Tibial nerve (tissue), 4 donors: ENCODE measurements around the gene KREMEN2. TPM values are rescaled to one million over a fixed set of nuclear protein-coding genes. Genes with fewer than 3 reads are reported as not detected.

Source experiments
- DNase-seq, 2 donors: peaks; one replicate each; pipeline ENCODE4 v3.0.0-alpha.2; 2019; ENCODE audit warnings: low spot score in 2 of 2
- H3K27ac ChIP-seq, 4 donors: fragments of 200-600 bp; sonication (generic) in 3 of 4; one replicate each; pipeline ENCODE4 v1.5.1; 2017 to 2019; ENCODE audit warnings: mild to moderate bottlenecking in 1 of 4
- H3K27me3 ChIP-seq, 2 donors: fragments of 200-600 bp; sonication (generic) in 1 of 2; one replicate each; pipeline versions ENCODE4 v1.5.1 to v1.6.0; 2017 to 2019
- H3K36me3 ChIP-seq, 3 donors: fragments of 200-600 bp; sonication (generic); one replicate each; pipeline ENCODE4 v1.5.1; 2018 to 2019
- H3K4me1 ChIP-seq, 4 donors: fragments of 200-600 bp; sonication (generic) in 3 of 4; one replicate each; pipeline ENCODE4 v1.5.1; 2017 to 2019
- H3K4me3 ChIP-seq, 4 donors: fragments of 200-600 bp; sonication (generic) in 3 of 4; one replicate each; pipeline ENCODE4 v1.5.1; 2017 to 2019; ENCODE audit warnings: mild to moderate bottlenecking in 1 of 4, moderate library complexity in 1 of 4
- H3K9me3 ChIP-seq, 4 donors: fragments of 200-600 bp; sonication (generic) in 3 of 4; one replicate each; pipeline ENCODE4 v1.5.1; 2017 to 2019
- EP300 ChIP-seq, 2 donors: sonication (generic); formaldehyde crosslinking; IDR thresholded peaks; one replicate each; pipeline ENCODE4 v1.6.1; 2017; ENCODE audit warnings: antibody characterized with exemption in 2 of 2, mild to moderate bottlenecking in 1 of 2
- POLR2A ChIP-seq, 2 donors: fragments of 450-650 bp; IDR thresholded peaks; one replicate each; pipeline ENCODE4 v1.6.1; 2017; ENCODE audit warnings: antibody characterized with exemption in 2 of 2, mild to moderate bottlenecking in 2 of 2, moderate library complexity in 2 of 2
- WGBS, 2 donors: methylation state at CpG; one replicate each; pipeline ENCODE4 v1.1.5; 2018; 5-methylcytosine and 5-hydroxymethylcytosine counted together
- total RNA-seq, 4 donors: library from RNA; depleted of rRNA; stranded (reverse); fragments of >200 nt; gene quantifications; one replicate each; pipeline ENCODE4 v1.1.0, GENCODE V29; 2016
- TF ChIP-seq, protein P1 (sequence below), 5 experiments: fragments of 200-600 bp in 3 of 5; fragments of 450-650 bp in 2 of 5; sonication (generic) in 3 of 5; IDR thresholded peaks; one replicate each; pipeline ENCODE4 v1.5.1; 2016 to 2019; ENCODE audit warnings: antibody characterized with exemption in 5 of 5, mild to moderate bottlenecking in 3 of 5, moderate library complexity in 2 of 5

KREMEN2 gene
- total RNA-seq, 4 donors from 2014 or later = not detected

DNA sequence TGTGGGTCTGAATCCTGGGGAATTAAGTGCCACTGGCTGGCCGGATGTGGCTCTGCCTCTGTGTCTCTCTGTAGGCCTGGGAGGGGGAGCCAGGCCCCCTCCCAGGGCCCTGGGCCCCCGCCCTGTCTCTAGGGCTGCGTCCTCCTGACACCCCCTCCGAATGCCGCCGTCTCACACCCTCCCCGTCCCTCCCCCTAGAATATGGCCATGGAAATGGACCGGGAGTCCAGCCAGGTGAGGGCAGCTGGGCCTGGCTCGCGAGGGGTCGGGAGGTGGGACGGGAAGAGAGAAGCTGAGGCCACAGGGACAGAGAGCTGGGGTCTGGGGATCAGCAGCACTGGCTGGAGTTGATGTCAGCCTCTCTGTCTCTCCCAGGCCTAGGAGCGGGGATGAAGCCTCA, 32.2 kb downstream of the KREMEN2 start:
- no peak for DNase-seq
- TF ChIP-seq EP300 (IDR thresholded peaks at IDR 0.05) = no peak
- TF ChIP-seq, protein P1, sequence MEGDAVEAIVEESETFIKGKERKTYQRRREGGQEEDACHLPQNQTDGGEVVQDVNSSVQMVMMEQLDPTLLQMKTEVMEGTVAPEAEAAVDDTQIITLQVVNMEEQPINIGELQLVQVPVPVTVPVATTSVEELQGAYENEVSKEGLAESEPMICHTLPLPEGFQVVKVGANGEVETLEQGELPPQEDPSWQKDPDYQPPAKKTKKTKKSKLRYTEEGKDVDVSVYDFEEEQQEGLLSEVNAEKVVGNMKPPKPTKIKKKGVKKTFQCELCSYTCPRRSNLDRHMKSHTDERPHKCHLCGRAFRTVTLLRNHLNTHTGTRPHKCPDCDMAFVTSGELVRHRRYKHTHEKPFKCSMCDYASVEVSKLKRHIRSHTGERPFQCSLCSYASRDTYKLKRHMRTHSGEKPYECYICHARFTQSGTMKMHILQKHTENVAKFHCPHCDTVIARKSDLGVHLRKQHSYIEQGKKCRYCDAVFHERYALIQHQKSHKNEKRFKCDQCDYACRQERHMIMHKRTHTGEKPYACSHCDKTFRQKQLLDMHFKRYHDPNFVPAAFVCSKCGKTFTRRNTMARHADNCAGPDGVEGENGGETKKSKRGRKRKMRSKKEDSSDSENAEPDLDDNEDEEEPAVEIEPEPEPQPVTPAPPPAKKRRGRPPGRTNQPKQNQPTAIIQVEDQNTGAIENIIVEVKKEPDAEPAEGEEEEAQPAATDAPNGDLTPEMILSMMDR (IDR thresholded peaks at IDR 0.05) = no peak
- TF ChIP-seq POLR2A (IDR thresholded peaks at IDR 0.05) = no peak
- Histone ChIP-seq H3K27ac (no peak overlapping the region), H3K9me3 (no peaks in the 10 kb centered on the region), H3K4me1 (no peaks in the 10 kb centered on the region), H3K36me3 (no peaks in the 10 kb centered on the region), H3K4me3 (no peak overlapping the region), H3K27me3 (peaks cover 0 to 34% of the 10 kb centered on the region in 2 donors)
- WGBS, 2 donors = 64 to 70% methylated on average over 13 of the region's 13 CpGs

DNA sequence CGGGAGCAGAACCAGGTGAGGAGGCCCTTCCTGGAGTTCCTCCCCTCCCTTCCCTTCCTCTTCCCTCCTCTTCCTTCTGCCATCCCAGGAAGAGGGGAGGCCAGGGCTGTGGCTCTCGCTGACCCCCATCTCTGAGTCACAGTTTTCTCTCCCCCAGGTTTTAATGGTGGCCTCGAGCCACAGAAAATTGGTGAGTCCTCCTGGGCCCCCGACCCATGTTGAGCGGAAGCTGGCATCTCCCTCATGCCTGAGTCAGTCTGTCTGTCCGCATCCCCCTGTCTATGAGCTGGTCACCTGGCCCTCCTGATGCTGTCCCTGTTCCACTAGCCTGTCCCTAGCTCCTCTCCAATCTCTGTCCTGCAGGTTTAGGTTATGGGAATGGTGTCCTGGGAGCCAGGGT, 35.9 kb downstream of the KREMEN2 start:
- no peak for TF ChIP-seq POLR2A (IDR thresholded peaks at IDR 0.05)
- TF ChIP-seq, protein P1 (IDR thresholded peaks at IDR 0.05) = no peak
- no peak for TF ChIP-seq EP300 (IDR thresholded peaks at IDR 0.05)
- WGBS, 2 donors = 84 to 86% methylated on average over 6 of the region's 6 CpGs
- Histone ChIP-seq H3K27me3 (peaks cover 2 to 60% of the 10 kb centered on the region in 2 donors), H3K4me3 (no peak overlapping the region), H3K36me3 (no peaks in the 10 kb centered on the region), H3K9me3 (no peaks in the 10 kb centered on the region), H3K4me1 (peaks cover 0 to 4% (median 1%) of the 10 kb centered on the region in 4 donors), H3K27ac (no peak overlapping the region)
- no peak for DNase-seq

DNA sequence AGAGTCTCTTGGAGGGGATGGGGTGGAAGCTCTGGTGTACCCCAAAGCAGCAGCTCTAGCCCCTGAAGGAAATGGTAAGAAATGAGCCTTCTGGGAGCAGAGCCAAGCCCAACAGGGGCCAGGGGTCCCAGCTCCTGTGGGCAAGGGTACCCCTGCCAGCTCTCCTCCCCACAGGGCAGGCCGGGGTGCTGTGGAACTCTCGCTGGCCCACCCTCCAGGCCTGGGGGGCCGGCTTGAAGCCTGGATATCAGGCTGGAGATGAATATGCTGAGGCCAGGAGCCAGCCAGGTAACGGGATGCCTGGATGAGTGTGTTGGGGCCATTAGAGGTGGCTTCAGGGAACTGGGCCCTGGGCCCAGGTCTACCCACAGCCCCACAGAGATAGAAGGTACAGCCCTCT, 36.5 kb downstream of the KREMEN2 start:
- no peak for DNase-seq
- no peaks in the 10 kb centered on the region for H3K9me3 ChIP-seq
- H3K4me1 ChIP-seq = peaks cover 0 to 5% (median 2%) of the 10 kb centered on the region in 4 donors
- H3K27ac ChIP-seq = no peak overlapping the region
- WGBS, 2 donors = 76 to 94% methylated on average over 3 to 4 of the region's 4 CpGs
- no peak for TF ChIP-seq EP300 (IDR thresholded peaks at IDR 0.05)
- TF ChIP-seq, protein P1 (IDR thresholded peaks at IDR 0.05) = no peak
- no peak for TF ChIP-seq POLR2A (IDR thresholded peaks at IDR 0.05)
- H3K4me3 ChIP-seq = no peak overlapping the region
- H3K27me3 ChIP-seq = peaks cover 2 to 66% of the 10 kb centered on the region in 2 donors
- H3K36me3 ChIP-seq = no peaks in the 10 kb centered on the region

DNA sequence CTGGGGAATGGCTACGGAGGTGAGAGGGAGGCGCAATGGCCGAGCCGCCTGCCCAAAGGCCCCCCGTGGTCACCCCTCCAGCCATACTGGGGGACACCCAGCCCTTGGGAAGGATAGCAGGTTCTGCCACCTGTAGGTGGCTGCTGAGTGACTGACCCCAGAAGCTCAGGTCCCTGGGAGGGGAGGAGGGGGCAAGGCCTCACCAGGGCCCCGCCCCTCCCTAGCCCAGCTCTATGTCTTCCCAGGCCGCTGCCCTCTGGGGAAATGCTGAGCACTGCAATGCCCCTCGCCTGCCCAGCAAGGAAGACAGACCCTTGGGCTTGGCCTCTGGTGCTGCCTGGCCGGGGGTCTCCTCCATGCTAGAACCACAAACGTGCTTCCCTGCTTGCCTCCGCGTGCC, 37.2 kb downstream of the KREMEN2 start:
- WGBS, 2 donors = 58 to 70% methylated on average over 10 to 11 of the region's 12 CpGs
- H3K9me3 ChIP-seq = no peaks in the 10 kb centered on the region
- H3K27me3 ChIP-seq = peaks cover 2 to 66% of the 10 kb centered on the region in 2 donors
- peaks cover 0 to 5% (median 2%) of the 10 kb centered on the region in 4 donors for H3K4me1 ChIP-seq
- H3K4me3 ChIP-seq = no peak overlapping the region
- H3K27ac ChIP-seq = no peak overlapping the region
- DNase-seq = no peak
- no peaks in the 10 kb centered on the region for H3K36me3 ChIP-seq
- TF ChIP-seq, protein P1 (IDR thresholded peaks at IDR 0.05) = no peak
- TF ChIP-seq POLR2A (IDR thresholded peaks at IDR 0.05) = no peak
- no peak for TF ChIP-seq EP300 (IDR thresholded peaks at IDR 0.05)

DNA sequence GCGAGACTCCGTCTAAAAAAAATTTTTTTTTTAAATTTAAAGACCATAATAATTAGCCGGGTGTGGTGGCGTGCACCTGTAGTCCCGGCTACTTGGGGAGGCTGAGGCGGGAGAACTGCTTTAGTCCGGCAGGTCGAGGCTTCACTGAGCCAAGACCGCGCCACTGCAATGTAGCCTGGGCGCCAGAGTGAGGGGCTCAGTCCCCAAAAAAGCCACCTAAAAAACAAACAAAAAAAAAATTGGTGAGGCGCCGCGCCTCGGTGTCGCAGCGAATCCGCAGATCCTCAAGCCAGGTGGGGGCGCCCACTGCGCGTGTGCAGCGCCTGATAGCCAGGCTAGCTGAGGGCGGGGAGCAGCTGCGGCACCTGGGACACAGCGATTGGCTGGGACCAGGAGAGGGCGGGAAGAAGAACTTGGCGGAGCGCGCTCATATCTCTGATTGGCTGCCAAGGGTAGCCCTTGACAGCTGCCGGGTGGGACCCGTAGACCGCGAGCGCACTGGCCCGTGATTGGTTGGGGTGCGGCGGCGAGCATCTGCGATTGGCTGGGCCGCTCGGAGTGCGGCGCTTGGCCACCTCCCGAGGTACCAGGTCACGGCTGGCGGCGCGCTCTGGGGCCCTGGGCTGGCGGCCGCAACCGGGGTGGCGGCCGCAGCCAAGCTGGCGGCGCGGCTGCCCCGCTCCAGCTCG, 39.7 kb downstream of the KREMEN2 start:
- peak overlapping the region in 1 of 4 donors; percentile 40 for H3K4me3 ChIP-seq

More for the DNA sequence above, 39.7 kb downstream of the KREMEN2 start:
- Histone ChIP-seq H3K9me3 (no peaks in the 10 kb centered on the region), H3K4me1 (peaks cover 0 to 21% (median 7%) of the 10 kb centered on the region in 4 donors), H3K36me3 (no peaks in the 10 kb centered on the region), H3K27me3 (peaks cover 2 to 82% of the 10 kb centered on the region in 2 donors), H3K27ac (no peak overlapping the region)
- TF ChIP-seq EP300 (IDR thresholded peaks at IDR 0.05) (peak; percentile 24 to 26), POLR2A (IDR thresholded peaks at IDR 0.05) (no peak)
- TF ChIP-seq, protein P1 (IDR thresholded peaks at IDR 0.05) = peak; percentile 39 to 64 (median 51)
- WGBS, 2 donors = 8 to 12% methylated on average over 41 to 56 of the region's 58 CpGs
- DNase-seq = peak; percentile 71 to 79
